Astrocyte (in vitro differentiated cells and primary cell): ENCODE results near the gene EFCAB6. TPM values are rescaled to one million over a fixed set of nuclear protein-coding genes. Genes with fewer than 3 reads are reported as not detected.

Experiments
- DNase-seq: peaks from one replicate; pipeline ENCODE4 v3.0.0-alpha.2; 2010; ENCODE audit warnings: low read depth
- FAIRE-seq: peaks from 2 replicates; lab custom pipeline; 2011; peaks lifted over from hg19 to GRCh38; lab: Jason Lieb, UNC
- H2AFZ ChIP-seq: 2 replicates; pipeline ENCODE4 v1.6.0; 2012; ENCODE audit warnings: low read depth, low read length, inconsistent platforms
- H3K27ac ChIP-seq: 2 replicates; pipeline ENCODE4 v1.5.1; 2011; ENCODE audit warnings: low read depth, low read length, inconsistent platforms
- H3K27me3 ChIP-seq: 2 replicates; pipeline ENCODE4 v1.6.0; 2011; ENCODE audit warnings: low read length, inconsistent platforms; ENCODE audit not compliant: insufficient read depth
- H3K36me3 ChIP-seq: 2 replicates; pipeline ENCODE4 v1.5.1; 2011; ENCODE audit warnings: low read length, inconsistent platforms; ENCODE audit not compliant: insufficient read depth
- H3K4me1 ChIP-seq: 2 replicates; pipeline ENCODE4 v1.5.1; 2011; ENCODE audit warnings: low read length, inconsistent platforms; ENCODE audit not compliant: insufficient read depth
- H3K4me2 ChIP-seq: 2 replicates; pipeline ENCODE4 v1.6.0; 2012; ENCODE audit warnings: low read length, inconsistent platforms
- H3K4me3 ChIP-seq: 2 replicates; pipeline ENCODE4 v1.5.1; 2011; ENCODE audit warnings: low read depth, mild to moderate bottlenecking, low read length, inconsistent platforms; ENCODE audit not compliant: insufficient read depth
- H3K79me2 ChIP-seq: 2 replicates; pipeline ENCODE4 v1.6.0; 2012; ENCODE audit warnings: mild to moderate bottlenecking, low read length, inconsistent platforms; ENCODE audit not compliant: insufficient read depth
- H3K9ac ChIP-seq: 2 replicates; pipeline ENCODE4 v1.6.0; 2012; ENCODE audit warnings: mild to moderate bottlenecking, low read length, inconsistent platforms
- H3K9me3 ChIP-seq: 2 replicates; pipeline ENCODE4 v1.5.1; 2012; ENCODE audit warnings: low read depth, mild to moderate bottlenecking, low read length, inconsistent platforms; ENCODE audit not compliant: insufficient read depth
- H4K20me1 ChIP-seq: 2 replicates; pipeline ENCODE4 v1.6.0; 2012; ENCODE audit warnings: low read length, inconsistent platforms; ENCODE audit not compliant: insufficient read depth
- H3K27ac Mint-ChIP-seq: one replicate; pipeline ENCODE4 v1.8.0; 2021; ENCODE audit warnings: mild to moderate bottlenecking, mixed read lengths; ENCODE audit not compliant: unreplicated experiment
- H3K27me3 Mint-ChIP-seq: one replicate; pipeline ENCODE4 v1.8.0; 2021; ENCODE audit warnings: low read depth, mixed read lengths; ENCODE audit not compliant: unreplicated experiment
- H3K36me3 Mint-ChIP-seq: one replicate; pipeline ENCODE4 v1.8.0; 2021; ENCODE audit warnings: low read depth, mixed read lengths; ENCODE audit not compliant: unreplicated experiment
- H3K4me1 Mint-ChIP-seq: one replicate; pipeline ENCODE4 v1.8.0; 2021; ENCODE audit warnings: low read depth, mixed read lengths; ENCODE audit not compliant: unreplicated experiment
- H3K4me3 Mint-ChIP-seq: one replicate; pipeline ENCODE4 v1.8.0; 2021; ENCODE audit warnings: mild to moderate bottlenecking, moderate library complexity, mixed read lengths; ENCODE audit not compliant: unreplicated experiment
- H3K9me3 Mint-ChIP-seq: one replicate; pipeline ENCODE4 v1.8.0; 2021; ENCODE audit warnings: mild to moderate bottlenecking, mixed read lengths; ENCODE audit not compliant: unreplicated experiment
- EZH2 ChIP-seq: IDR thresholded peaks from 2 replicates; pipeline ENCODE4 v1.6.1; 2012; ENCODE audit warnings: mild to moderate bottlenecking, low read length, inconsistent platforms; ENCODE audit not compliant: insufficient read depth
- total RNA-seq: library from RNA; stranded (reverse); gene quantifications from 2 replicates; pipeline ENCODE4 v1.2.1, GENCODE V29; 2021
- TF ChIP-seq, protein P1 (sequence below): IDR thresholded peaks from 2 replicates; pipeline ENCODE4 v1.5.1; 2011; ENCODE audit warnings: low read depth, mild to moderate bottlenecking, inconsistent platforms, low read length, moderate library complexity; ENCODE audit not compliant: insufficient read depth

The EFCAB6 gene
- total RNA-seq, 1 donor from 2014 or later, result 1.2 TPM

DNA sequence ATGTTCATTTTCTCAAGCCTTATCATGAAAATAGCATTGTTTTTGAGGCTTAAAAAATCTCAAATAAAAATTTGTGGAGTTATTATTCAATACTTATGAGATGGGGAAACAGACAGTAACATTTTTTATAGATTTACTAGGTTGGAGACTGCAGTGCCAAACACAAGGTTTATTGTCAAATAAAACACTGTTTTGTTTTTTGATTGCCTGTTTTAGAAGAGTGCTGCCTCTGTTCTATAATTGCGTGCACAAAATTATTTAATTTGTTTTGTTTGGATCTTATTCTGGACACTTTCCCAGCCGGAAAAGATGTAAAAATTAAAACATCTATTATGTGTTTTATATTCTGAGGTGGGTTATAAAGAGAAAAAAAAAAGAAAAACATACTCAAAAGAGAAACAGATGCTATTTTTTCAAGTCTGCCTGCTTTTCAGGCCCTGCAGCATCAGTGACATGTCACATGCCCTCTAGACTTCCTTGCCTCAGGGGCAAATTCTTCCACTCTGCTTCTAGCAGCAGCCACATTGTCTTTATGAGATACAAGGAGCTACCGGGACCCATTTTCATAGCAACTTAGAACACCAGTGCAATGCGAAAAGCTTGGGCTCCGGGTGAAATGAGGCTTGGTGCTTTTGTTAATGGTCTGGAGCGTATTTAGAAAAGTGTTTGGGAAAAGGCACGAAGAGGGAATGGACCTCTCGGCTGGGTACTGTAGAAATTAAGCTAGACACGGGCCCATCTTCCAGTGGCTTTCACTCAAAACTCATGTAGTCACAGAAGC is 77.5 kb downstream of the EFCAB6 start:
- DNase-seq (no peak), FAIRE-seq (no peak)
- H3K36me3 ChIP-seq, result no peaks in the 10 kb centered on the region
- no peak for TF ChIP-seq EZH2
- TF ChIP-seq, protein P1, sequence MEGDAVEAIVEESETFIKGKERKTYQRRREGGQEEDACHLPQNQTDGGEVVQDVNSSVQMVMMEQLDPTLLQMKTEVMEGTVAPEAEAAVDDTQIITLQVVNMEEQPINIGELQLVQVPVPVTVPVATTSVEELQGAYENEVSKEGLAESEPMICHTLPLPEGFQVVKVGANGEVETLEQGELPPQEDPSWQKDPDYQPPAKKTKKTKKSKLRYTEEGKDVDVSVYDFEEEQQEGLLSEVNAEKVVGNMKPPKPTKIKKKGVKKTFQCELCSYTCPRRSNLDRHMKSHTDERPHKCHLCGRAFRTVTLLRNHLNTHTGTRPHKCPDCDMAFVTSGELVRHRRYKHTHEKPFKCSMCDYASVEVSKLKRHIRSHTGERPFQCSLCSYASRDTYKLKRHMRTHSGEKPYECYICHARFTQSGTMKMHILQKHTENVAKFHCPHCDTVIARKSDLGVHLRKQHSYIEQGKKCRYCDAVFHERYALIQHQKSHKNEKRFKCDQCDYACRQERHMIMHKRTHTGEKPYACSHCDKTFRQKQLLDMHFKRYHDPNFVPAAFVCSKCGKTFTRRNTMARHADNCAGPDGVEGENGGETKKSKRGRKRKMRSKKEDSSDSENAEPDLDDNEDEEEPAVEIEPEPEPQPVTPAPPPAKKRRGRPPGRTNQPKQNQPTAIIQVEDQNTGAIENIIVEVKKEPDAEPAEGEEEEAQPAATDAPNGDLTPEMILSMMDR, result no peak
- Mint-ChIP-seq H3K27ac (no peak overlapping the region), H3K4me3 (no peak overlapping the region), H3K4me1 (peaks cover 3% of the 10 kb centered on the region), H3K27me3 (no peaks in the 10 kb centered on the region), H3K36me3 (no peaks in the 10 kb centered on the region), H3K9me3 (no peaks in the 10 kb centered on the region)
- no peak overlapping the region for H3K4me3 ChIP-seq
- no peak overlapping the region for H3K9ac ChIP-seq
- H2AFZ ChIP-seq, result no peak overlapping the region
- peaks cover 2% of the 10 kb centered on the region for H3K27me3 ChIP-seq
- H4K20me1 ChIP-seq, result no peaks in the 10 kb centered on the region
- H3K27ac ChIP-seq, result no peak overlapping the region
- no peaks in the 10 kb centered on the region for H3K9me3 ChIP-seq
- peaks cover 5% of the 10 kb centered on the region for H3K4me1 ChIP-seq
- H3K79me2 ChIP-seq, result no peaks in the 10 kb centered on the region
- no peak overlapping the region for H3K4me2 ChIP-seq

DNA sequence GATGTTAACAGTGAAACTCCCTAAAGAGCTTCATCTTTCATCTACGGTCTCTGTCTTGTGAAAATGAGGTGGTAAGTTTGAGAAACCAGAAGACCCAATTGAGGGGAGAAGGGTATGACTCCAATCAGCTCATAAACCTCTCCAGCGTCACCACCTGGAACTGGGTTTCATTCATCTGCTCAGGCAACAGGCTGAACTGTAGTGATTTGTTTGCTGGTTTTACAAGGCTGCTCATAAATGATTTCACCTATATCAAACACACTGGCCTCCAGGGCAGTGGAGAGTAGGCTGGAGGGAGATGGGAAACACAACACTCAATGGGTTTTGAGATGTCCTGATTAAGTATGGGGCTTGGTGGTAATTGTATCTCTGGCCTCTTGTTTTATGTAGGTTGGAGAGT is 79.0 kb downstream of the EFCAB6 start:
- Histone ChIP-seq H3K27ac (no peak overlapping the region), H3K79me2 (no peaks in the 10 kb centered on the region), H3K4me2 (no peak overlapping the region), H3K4me1 (peaks cover 5% of the 10 kb centered on the region), H3K27me3 (no peaks in the 10 kb centered on the region), H3K36me3 (no peaks in the 10 kb centered on the region), H2AFZ (no peak overlapping the region), H3K9ac (no peak overlapping the region), H3K4me3 (no peak overlapping the region), H4K20me1 (no peaks in the 10 kb centered on the region), H3K9me3 (no peaks in the 10 kb centered on the region)
- no peaks in the 10 kb centered on the region for H3K27me3 Mint-ChIP-seq
- H3K27ac Mint-ChIP-seq, result no peak overlapping the region
- FAIRE-seq (no peak), DNase-seq (no peak)
- no peak for TF ChIP-seq EZH2
- TF ChIP-seq, protein P1, result no peak
- H3K4me3 Mint-ChIP-seq, result no peak overlapping the region
- H3K4me1 Mint-ChIP-seq, result peaks cover 3% of the 10 kb centered on the region
- no peaks in the 10 kb centered on the region for H3K36me3 Mint-ChIP-seq
- no peaks in the 10 kb centered on the region for H3K9me3 Mint-ChIP-seq

DNA sequence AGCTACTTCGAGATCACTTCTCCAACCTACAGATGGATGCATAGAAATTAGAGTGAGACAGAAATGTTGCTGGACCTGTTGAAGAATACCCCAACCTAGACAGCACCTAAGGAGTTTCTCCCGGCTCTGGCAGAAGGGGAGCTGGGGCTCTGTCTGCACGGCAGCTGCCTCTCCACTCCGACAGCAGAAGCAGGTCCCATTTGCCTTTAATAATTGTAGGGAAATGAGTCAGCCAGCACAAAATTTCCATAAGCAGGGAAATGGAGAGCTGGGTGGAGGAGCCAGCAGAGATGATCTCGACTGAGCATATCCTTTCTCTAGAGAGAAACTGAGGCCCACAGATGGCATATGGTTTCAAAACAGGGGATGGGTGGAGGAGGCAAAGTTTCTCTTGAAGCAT is 80.1 kb downstream of the EFCAB6 start:
- Histone ChIP-seq H3K9ac (no peak overlapping the region), H3K79me2 (no peaks in the 10 kb centered on the region), H3K4me1 (peaks cover 5% of the 10 kb centered on the region), H3K9me3 (no peaks in the 10 kb centered on the region), H3K4me2 (peak overlapping the region; percentile 39), H3K36me3 (no peaks in the 10 kb centered on the region), H3K27me3 (no peaks in the 10 kb centered on the region), H3K4me3 (no peak overlapping the region), H2AFZ (no peak overlapping the region), H4K20me1 (no peaks in the 10 kb centered on the region), H3K27ac (no peak overlapping the region)
- Mint-ChIP-seq H3K9me3 (no peaks in the 10 kb centered on the region), H3K36me3 (no peaks in the 10 kb centered on the region), H3K4me3 (no peak overlapping the region), H3K4me1 (peaks cover 3% of the 10 kb centered on the region), H3K27me3 (no peaks in the 10 kb centered on the region), H3K27ac (no peak overlapping the region)
- no peak for DNase-seq
- TF ChIP-seq EZH2, result no peak
- TF ChIP-seq, protein P1, result no peak
- peak; percentile 54 for FAIRE-seq
